Measurements from ENCODE around the gene STKLD1.
"Not testable (repeated sequence)": the region's sequence is repeated elsewhere in the genome, so short reads cannot be mapped to it uniquely, and the experiment has no call there.

The STKLD1 gene

DNA sequence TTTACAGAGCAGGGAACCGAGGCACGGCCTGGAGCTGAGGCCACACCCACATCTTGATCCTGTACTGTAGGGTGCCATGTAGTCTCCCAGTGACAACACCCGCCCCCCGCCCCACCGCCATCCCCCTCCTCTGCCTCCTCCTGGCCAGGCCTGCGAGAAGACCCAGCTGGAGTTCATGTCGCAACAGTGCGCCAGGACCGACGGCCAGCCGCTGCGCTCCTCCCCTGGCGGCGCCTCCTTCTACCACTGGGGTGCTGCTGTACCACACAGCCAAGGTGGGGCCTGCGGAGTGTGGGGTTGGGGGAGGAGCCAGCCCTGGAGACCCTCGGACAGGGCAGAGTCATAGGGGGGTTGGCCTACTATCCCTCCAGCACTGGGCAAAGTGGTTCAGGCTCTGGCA, 60.5 kb downstream of the STKLD1 start:
- DNase-seq (ENCODE audit: low spot score) (no peak), FAIRE-seq (no peak)

DNA sequence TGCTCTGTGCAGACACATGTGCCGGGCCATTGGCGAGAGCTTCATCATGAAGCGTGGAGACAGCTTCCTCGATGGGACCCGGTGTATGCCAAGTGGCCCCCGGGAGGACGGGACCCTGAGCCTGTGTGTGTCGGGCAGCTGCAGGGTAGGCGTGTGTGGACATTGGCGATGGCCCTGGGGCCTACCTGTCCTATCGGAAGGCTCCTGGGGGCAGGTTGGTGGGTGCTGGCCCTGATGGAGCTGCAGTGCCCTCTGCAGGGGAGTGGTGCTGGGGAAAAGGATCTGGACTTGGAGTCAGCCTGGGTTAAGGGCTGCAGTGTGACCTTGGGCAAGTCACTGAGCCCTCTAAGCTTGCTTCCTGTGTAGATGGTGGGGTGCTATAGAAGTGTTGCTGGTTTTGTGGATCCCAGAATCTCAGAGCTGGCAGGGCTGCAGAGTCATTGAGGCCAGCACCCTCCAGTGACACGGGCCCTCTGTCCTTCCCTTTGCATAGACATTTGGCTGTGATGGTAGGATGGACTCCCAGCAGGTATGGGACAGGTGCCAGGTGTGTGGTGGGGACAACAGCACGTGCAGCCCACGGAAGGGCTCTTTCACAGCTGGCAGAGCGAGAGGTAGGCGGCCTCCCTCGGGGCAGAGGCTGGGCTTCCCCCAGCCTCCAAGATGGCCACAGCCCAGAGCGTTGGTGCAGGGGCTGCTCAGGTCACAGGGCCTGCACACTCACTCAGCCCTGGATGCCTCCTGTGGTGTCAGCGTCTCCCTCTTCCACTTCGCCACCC, 61.8 kb downstream of the STKLD1 start:
- no peak for DNase-seq (ENCODE audit: low spot score)
- FAIRE-seq: no peak

DNA sequence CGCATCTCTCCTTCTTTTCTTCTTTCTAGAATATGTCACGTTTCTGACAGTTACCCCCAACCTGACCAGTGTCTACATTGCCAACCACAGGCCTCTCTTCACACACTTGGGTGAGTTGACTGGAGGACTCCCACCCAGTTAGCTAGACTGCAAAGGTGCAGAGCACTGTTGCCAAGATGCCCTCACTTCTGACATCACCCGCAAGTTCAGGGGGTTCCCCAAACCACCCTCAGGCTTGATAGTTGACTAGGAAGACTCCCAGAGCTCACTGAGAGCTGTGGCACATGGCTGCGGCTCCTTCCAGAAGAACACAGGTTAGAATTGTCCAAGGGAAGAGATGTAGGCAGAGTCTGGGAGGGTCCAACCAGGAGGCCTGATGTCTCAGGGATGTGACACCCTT, 63.2 kb downstream of the STKLD1 start:
- DNase-seq (ENCODE audit: low spot score): no peak
- no peak for FAIRE-seq

DNA sequence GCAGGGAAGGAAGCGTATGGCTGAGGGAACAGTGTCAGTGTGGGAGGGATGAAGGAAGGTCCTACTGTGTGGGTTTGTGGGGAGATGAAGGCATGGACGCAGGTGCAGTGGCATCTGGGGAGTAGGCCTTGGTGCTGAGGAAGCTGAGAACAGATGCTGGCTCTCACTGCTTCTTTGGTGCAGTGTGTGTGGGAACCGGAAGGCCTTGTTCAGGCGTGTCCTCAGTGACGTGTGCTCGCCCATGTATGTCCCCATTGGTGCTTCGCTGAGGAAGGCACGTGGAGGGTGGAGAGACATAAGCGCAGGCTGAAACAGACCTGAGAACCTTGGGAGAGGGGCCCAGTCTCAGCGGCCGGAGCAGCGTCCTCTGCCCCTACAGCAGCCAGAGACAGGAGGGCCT, 64.7 kb downstream of the STKLD1 start:
- FAIRE-seq: no peak

DNA sequence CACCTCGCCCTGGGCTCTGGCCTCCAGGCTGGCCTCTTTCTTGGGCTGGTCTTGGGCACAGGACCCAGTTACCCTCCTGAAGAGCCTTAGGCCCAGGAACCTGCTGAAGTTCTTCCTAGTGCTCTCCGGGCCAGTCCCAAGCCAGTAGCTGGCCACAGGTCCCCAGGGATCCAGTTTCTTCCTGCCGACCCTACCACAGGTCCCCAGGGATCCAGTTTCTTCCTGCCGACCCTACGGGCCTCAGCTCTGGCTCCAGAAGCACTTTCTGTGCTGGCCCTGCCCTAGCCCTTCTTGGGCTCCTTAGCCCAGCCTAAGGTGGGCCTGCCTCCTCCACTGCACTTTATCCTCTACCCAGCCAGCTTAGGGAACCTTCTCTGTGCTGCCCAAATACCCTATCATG, 65.4 kb downstream of the STKLD1 start:
- FAIRE-seq: no peak
- DNase-seq (ENCODE audit: low spot score): no peak

More for the DNA sequence above, 64.7 kb downstream of the STKLD1 start:
- DNase-seq (ENCODE audit: low spot score): no peak

DNA sequence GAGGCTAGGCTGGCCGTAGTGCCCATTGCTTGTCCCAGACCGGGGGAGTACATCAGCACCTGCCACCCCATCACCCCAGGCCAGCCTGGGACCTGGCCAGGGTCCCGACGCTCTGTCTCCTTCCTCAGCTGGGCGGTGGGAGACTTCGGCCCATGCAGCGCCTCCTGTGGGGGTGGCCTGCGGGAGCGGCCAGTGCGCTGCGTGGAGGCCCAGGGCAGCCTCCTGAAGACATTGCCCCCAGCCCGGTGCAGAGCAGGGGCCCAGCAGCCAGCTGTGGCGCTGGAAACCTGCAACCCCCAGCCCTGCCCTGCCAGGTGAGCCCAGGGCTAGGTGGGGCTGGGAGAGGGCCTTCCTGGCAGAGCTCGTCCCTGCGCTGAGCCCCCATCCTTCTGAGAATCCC, 67.1 kb downstream of the STKLD1 start:
- no peak for FAIRE-seq
- DNase-seq (ENCODE audit: low spot score): no peak

DNA sequence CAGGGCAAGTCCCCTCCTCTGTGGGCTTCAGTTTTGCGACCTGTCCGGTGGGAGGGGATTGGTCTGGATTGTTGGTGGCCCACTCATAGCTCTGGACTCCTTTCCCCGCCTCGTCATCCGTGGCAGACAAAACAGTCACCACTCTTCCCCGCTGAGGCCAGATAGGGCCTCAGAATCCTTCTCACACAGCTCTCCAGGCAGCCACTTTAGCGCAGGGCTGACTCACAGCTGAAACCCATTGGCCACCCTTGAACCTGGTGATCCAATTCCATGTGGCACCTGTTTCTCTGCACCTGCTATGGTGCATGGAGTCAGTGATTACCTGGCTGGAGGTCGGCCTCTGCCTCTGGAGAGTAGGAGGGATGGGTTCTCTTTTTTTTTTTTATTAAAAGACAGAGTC, 67.8 kb downstream of the STKLD1 start:
- FAIRE-seq (no peak), DNase-seq (ENCODE audit: low spot score) (no peak)

DNA sequence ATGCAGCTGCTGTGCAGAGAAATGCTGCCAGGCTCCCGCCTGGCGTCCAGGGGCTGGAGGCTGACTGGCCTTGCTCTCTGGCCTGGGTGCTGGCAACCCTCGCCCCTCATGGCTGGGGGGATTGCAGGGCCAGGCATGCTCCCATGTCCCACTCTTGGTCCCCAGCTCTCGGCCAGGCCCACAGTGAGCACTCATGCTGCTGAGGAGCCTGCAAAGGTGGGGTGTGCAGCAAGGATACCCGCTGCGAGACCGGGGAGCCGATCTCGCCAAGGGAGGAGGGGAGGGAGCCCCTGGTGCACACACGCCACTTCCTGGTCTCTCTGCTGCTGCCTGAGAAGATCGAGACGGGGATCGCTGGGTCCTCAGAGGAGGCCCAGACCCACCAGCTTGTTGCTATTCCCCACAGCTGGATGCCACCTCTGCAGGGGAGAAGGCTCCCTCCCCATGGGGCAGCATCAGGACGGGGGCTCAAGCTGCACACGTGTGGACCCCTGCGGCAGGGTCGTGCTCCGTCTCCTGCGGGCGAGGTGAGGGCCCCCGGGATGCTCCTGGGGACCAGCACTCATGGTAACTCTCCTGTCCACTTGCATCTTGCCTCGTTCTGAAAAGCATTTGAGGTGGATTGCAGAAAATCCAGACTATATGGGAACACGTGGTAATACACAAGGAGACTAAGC, 69.3 kb downstream of the STKLD1 start:
- DNase-seq (ENCODE audit: low spot score) (no peak), FAIRE-seq (no peak)

DNA sequence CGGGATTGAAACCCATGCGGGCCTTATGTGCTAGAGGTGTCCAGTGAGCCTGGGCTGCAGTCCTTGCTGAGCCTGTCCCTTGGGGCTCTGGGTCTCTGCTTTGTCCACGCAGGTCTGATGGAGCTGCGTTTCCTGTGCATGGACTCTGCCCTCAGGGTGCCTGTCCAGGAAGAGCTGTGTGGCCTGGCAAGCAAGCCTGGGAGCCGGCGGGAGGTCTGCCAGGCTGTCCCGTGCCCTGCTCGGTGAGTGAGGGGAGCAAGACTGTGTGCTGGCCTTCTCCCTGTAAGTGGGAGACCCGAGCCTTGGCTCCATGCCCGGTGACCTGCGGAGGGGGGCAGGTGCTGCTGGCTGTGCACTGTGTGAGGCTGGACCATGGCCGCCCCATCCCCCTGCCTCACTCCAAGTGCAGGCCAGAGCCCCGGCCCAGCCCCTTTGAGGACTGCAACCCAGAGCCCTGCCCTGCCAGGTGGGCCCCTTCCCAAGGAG, 72.4 kb downstream of the STKLD1 start:
- no peak for FAIRE-seq
- no peak for DNase-seq (ENCODE audit: low spot score)

DNA sequence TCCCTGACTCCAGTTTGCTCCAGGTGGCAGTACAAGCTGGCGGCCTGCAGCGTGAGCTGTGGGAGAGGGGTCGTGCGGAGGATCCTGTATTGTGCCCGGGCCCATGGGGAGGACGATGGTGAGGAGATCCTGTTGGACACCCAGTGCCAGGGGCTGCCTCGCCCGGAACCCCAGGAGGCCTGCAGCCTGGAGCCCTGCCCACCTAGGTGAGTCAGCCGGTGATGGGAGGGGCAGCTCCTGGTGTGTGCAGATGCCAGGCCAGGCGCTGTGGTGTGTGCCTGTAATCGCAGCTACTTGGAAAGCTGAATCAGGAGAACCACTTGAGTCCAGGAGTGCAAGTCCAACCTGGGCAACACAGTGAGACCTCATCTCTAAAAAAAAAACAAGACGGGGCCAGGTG, 73.6 kb downstream of the STKLD1 start:
- peak; percentile 48 for DNase-seq (ENCODE audit: low spot score)
- no peak for FAIRE-seq

DNA sequence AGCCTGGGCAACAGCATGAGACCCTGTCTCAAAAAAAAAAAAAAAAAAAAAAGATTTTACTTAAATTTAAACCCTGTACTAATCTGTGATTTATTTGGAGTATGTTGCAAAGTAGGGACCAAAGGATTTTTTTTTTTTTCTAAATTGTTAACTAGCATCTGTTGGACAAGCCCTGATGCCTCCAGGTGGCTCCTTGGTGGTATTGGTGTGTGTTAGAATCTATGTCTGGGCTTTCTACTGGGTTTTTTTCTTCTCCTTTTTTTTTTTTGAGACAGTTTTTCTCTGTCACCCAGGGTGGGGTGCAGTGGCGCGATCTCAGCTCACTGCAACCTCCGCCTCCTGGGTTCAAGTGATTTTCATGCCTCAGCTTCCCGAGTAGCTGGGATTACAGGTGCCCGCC, 75.7 kb downstream of the STKLD1 start:
- not testable (repeated sequence) for FAIRE-seq; DNase-seq (ENCODE audit: low spot score)

DNA sequence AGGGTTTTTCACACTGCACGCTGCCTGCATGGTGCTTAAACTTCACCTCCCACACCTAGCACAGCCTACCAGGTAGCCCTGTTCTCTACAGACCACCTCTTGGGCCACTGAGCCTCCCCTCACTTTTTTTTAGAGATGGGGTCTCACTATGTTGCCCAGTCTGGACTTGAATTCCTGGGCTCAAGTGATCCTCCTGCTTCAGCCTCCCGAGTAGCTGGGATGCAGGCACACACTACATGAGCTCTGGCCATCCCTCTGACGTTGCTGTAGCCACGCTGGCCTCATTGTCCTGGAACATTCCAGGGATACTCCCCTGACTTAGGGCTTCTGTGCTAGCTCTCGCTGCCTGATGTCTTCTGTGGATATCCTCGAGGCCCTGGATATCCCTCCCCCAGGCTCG, 76.4 kb downstream of the STKLD1 start:
- DNase-seq (ENCODE audit: low spot score) (no peak), FAIRE-seq (no peak)

DNA sequence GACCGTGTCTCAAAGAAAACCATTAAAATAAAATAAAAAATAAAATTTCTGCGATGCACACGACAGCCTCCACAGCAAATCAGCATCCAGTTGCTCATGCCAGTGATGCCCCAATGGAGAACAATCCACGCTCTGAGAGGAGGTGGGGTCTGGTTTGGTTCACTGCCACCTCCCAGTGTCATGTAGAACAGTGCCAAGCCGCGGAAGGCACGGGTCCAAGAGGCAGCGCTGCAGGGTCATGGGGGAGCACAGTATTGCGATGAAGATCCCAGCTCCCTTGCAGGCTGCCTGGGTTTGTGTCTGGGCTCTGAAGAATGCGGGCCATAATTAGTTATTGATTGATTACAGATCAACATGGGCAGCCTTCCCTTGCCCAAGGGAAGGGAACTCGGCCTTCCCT, 77.5 kb downstream of the STKLD1 start:
- FAIRE-seq: no peak
- DNase-seq (ENCODE audit: low spot score): no peak

DNA sequence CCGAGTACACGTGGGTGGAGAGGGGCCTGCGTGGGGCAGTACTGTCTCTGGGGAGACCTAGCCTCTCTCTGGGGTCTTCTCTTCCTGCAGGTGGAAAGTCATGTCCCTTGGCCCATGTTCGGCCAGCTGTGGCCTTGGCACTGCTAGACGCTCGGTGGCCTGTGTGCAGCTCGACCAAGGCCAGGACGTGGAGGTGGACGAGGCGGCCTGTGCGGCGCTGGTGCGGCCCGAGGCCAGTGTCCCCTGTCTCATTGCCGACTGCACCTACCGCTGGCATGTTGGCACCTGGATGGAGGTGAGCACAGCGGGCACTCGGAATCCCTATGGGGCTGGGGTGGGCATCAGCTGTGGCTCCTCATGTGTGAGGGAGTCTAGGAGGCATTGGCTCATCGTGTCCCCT, 78.2 kb downstream of the STKLD1 start:
- FAIRE-seq: no peak

DNA sequence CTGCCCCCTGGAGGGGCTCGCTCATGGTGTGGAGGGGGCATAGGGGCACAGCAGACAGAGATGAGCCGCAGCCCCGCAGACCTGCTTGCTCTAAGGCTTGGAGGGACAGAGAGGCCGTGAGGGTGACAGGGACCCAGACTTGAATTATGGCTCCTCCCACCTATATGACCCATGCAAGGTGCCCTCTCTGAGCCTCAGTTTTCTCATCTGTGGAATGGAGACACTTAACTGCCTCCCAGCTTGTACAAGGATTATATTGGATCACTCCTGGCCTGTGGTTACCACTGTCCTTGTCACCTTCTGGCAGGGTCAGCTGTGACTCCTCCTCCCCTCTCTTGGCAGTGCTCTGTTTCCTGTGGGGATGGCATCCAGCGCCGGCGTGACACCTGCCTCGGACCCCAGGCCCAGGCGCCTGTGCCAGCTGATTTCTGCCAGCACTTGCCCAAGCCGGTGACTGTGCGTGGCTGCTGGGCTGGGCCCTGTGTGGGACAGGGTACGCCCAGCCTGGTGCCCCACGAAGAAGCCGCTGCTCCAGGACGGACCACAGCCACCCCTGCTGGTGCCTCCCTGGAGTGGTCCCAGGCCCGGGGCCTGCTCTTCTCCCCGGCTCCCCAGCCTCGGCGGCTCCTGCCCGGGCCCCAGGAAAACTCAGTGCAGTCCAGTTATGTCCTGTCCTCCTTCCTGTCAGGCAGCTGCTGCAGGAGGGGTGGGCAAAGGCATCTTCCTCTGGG, 78.9 kb downstream of the STKLD1 start:
- FAIRE-seq (no peak), DNase-seq (ENCODE audit: low spot score) (no peak)

More for the DNA sequence above, 78.2 kb downstream of the STKLD1 start:
- no peak for DNase-seq (ENCODE audit: low spot score)

All from RCC 7860 (cell line).